Measurements from ENCODE around the gene LRRC4C. TPM values are rescaled to one million over a fixed set of nuclear protein-coding genes. Genes with fewer than 3 reads are reported as not detected.

LRRC4C gene
- total and polyA plus RNA-seq, 2 experiments from 2014 or later, result 0.35 to 1.1 TPM

DNA sequence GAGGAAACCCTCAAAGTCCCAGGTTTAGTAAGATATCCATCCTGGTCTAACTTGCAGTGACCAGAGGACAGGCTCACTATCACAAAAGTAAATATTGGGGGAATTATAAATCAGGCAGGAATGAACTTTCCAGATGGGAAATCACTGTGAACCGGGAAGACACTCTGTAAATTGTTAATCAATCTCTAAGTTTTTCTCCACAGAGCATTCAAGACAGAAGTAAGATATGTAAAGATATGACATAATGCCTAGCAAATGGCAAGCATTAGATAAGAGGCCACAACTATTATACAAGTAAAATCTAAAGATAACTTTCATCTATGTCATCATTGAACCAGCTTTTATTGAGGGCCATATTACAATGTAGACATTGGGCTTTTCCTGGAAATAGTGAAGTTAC lies 35.3 kb upstream of the LRRC4C start (continued):
- TF ChIP-seq, protein P1, sequence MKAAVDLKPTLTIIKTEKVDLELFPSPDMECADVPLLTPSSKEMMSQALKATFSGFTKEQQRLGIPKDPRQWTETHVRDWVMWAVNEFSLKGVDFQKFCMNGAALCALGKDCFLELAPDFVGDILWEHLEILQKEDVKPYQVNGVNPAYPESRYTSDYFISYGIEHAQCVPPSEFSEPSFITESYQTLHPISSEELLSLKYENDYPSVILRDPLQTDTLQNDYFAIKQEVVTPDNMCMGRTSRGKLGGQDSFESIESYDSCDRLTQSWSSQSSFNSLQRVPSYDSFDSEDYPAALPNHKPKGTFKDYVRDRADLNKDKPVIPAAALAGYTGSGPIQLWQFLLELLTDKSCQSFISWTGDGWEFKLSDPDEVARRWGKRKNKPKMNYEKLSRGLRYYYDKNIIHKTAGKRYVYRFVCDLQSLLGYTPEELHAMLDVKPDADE (IDR thresholded peaks at IDR 0.05), result no peak
- TF ChIP-seq JUNB (IDR thresholded peaks at IDR 0.05; ENCODE audit: unreplicated experiment), result no peak
- no peak for TF ChIP-seq EZH2 (IDR thresholded peaks at IDR 0.05; ENCODE audit: low read depth, unreplicated experiment)
- TF ChIP-seq, protein P2, sequence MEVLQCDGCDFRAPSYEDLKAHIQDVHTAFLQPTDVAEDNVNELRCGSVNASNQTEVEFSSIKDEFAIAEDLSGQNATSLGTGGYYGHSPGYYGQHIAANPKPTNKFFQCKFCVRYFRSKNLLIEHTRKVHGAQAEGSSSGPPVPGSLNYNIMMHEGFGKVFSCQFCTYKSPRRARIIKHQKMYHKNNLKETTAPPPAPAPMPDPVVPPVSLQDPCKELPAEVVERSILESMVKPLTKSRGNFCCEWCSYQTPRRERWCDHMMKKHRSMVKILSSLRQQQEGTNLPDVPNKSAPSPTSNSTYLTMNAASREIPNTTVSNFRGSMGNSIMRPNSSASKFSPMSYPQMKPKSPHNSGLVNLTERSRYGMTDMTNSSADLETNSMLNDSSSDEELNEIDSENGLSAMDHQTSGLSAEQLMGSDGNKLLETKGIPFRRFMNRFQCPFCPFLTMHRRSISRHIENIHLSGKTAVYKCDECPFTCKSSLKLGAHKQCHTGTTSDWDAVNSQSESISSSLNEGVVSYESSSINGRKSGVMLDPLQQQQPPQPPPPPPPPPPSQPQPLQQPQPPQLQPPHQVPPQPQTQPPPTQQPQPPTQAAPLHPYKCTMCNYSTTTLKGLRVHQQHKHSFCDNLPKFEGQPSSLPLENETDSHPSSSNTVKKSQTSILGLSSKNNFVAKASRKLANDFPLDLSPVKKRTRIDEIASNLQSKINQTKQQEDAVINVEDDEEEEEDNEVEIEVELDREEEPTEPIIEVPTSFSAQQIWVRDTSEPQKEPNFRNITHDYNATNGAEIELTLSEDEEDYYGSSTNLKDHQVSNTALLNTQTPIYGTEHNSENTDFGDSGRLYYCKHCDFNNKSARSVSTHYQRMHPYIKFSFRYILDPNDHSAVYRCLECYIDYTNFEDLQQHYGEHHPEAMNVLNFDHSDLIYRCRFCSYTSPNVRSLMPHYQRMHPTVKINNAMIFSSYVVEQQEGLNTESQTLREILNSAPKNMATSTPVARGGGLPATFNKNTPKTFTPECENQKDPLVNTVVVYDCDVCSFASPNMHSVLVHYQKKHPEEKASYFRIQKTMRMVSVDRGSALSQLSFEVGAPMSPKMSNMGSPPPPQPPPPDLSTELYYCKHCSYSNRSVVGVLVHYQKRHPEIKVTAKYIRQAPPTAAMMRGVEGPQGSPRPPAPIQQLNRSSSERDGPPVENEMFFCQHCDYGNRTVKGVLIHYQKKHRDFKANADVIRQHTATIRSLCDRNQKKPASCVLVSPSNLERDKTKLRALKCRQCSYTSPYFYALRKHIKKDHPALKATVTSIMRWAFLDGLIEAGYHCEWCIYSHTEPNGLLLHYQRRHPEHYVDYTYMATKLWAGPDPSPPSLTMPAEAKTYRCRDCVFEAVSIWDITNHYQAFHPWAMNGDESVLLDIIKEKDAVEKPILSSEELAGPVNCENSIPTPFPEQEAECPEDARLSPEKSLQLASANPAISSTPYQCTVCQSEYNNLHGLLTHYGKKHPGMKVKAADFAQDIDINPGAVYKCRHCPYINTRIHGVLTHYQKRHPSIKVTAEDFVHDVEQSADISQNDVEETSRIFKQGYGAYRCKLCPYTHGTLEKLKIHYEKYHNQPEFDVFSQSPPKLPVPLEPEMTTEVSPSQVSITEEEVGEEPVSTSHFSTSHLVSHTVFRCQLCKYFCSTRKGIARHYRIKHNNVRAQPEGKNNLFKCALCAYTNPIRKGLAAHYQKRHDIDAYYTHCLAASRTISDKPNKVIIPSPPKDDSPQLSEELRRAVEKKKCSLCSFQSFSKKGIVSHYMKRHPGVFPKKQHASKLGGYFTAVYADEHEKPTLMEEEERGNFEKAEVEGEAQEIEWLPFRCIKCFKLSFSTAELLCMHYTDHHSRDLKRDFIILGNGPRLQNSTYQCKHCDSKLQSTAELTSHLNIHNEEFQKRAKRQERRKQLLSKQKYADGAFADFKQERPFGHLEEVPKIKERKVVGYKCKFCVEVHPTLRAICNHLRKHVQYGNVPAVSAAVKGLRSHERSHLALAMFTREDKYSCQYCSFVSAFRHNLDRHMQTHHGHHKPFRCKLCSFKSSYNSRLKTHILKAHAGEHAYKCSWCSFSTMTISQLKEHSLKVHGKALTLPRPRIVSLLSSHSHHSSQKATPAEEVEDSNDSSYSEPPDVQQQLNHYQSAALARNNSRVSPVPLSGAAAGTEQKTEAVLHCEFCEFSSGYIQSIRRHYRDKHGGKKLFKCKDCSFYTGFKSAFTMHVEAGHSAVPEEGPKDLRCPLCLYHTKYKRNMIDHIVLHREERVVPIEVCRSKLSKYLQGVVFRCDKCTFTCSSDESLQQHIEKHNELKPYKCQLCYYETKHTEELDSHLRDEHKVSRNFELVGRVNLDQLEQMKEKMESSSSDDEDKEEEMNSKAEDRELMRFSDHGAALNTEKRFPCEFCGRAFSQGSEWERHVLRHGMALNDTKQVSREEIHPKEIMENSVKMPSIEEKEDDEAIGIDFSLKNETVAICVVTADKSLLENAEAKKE (CRISPR knock-in tag; IDR thresholded peaks at IDR 0.05), result no peak

DNA sequence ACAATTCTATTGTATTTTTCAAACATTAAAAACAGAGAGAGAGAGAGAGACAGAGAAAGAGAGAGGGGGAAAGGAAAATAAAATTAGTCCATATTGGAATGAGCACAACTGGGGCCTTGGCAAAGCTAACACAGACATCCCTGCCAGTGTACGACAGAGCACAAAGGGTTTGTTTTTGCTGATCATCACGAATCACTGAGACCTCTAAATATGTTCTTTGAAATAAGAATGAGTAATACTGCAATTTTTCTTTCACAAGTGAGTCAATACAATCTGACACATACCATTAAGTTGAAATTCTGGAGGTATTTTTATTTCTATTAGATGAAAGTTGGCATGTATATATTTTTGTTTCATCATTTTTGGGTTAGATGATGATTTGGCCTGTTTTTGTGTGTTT lies 27.0 kb upstream of the LRRC4C start:
- no peaks in the 10 kb centered on the region for H3K9me2 ChIP-seq (ENCODE audit: insufficient read depth)
- no peaks in the 10 kb centered on the region for H3F3A ChIP-seq (replicated peaks; ENCODE audit: low read depth)
- H3K4me1 Mint-ChIP-seq, result peaks cover 2% of the 10 kb centered on the region; the same call in 1 of the 3 replicates
- no peak overlapping the region for H3K4me3 Mint-ChIP-seq
- peak overlapping the region; percentile 85 for H2AFZ ChIP-seq
- H3K4me2 ChIP-seq, result no peak overlapping the region
- H3K27ac Mint-ChIP-seq, result no peak overlapping the region
- H3K4me1 ChIP-seq (ENCODE audit: insufficient read depth), result no peaks in the 10 kb centered on the region
- H3K27ac ChIP-seq (ENCODE audit: low read depth), result no peak overlapping the region
- TF ChIP-seq POLR2AphosphoS5 (IDR thresholded peaks at IDR 0.05; ENCODE audit: low read depth), result no peak
- TF ChIP-seq, protein P3, sequence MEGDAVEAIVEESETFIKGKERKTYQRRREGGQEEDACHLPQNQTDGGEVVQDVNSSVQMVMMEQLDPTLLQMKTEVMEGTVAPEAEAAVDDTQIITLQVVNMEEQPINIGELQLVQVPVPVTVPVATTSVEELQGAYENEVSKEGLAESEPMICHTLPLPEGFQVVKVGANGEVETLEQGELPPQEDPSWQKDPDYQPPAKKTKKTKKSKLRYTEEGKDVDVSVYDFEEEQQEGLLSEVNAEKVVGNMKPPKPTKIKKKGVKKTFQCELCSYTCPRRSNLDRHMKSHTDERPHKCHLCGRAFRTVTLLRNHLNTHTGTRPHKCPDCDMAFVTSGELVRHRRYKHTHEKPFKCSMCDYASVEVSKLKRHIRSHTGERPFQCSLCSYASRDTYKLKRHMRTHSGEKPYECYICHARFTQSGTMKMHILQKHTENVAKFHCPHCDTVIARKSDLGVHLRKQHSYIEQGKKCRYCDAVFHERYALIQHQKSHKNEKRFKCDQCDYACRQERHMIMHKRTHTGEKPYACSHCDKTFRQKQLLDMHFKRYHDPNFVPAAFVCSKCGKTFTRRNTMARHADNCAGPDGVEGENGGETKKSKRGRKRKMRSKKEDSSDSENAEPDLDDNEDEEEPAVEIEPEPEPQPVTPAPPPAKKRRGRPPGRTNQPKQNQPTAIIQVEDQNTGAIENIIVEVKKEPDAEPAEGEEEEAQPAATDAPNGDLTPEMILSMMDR (conservative IDR thresholded peaks at IDR 0.05; ENCODE audit: low read depth in 2 of 2), result no peak
- no peak for TF ChIP-seq ZNF331 (CRISPR knock-in tag; IDR thresholded peaks at IDR 0.05; ENCODE audit: low read depth)
- TF ChIP-seq EZH2 (IDR thresholded peaks at IDR 0.05; ENCODE audit: low read depth, unreplicated experiment), result no peak
- H3K36me3 Mint-ChIP-seq (ENCODE audit: low read depth), result no peaks in the 10 kb centered on the region
- ATAC-seq (no peak), DNase-seq (ENCODE audit: low spot score) (no peak)
- no peaks in the 10 kb centered on the region for H3K9me3 Mint-ChIP-seq
- H3K27me3 ChIP-seq (ENCODE audit: insufficient read depth), result no peaks in the 10 kb centered on the region
- no peaks in the 10 kb centered on the region for H3K36me3 ChIP-seq (ENCODE audit: insufficient read depth)
- H3K27me3 Mint-ChIP-seq (ENCODE audit: insufficient read depth, low read depth, poor library complexity), result peaks cover 2% of the 10 kb centered on the region
- no peaks in the 10 kb centered on the region for H4K20me1 ChIP-seq (replicated peaks; ENCODE audit: insufficient read depth)
- H3K79me2 ChIP-seq (replicated peaks; ENCODE audit: insufficient read depth), result no peaks in the 10 kb centered on the region
- no peak overlapping the region for H3K4me3 ChIP-seq

Measured in GM23338 (cell line).